Measurements from ENCODE around the gene E2F3.

Gene E2F3

DNA sequence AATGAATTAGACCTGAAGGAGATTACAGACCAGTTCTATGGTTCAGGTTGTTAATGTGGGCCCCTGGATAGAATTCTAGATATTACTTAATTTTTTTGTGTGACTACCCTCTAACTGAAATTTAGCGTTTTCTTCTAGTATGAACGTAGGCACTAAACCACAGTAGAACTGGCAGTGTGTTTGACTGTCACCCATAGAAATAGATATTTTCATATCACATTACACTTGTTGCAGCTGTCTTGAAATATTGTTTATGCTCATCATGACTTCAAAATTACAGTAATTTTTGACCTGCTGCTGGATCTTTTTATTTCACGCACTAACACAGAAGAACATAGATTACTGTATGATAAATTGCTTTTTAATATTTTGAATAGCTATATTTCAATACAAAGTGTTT is 31.6 kb downstream of the E2F3 start:
- TF ChIP-seq, protein P1, sequence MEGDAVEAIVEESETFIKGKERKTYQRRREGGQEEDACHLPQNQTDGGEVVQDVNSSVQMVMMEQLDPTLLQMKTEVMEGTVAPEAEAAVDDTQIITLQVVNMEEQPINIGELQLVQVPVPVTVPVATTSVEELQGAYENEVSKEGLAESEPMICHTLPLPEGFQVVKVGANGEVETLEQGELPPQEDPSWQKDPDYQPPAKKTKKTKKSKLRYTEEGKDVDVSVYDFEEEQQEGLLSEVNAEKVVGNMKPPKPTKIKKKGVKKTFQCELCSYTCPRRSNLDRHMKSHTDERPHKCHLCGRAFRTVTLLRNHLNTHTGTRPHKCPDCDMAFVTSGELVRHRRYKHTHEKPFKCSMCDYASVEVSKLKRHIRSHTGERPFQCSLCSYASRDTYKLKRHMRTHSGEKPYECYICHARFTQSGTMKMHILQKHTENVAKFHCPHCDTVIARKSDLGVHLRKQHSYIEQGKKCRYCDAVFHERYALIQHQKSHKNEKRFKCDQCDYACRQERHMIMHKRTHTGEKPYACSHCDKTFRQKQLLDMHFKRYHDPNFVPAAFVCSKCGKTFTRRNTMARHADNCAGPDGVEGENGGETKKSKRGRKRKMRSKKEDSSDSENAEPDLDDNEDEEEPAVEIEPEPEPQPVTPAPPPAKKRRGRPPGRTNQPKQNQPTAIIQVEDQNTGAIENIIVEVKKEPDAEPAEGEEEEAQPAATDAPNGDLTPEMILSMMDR (IDR thresholded peaks at IDR 0.05; ENCODE audit: low read depth, low read length), result no peak
- H3K4me3 ChIP-seq (ENCODE audit: low read depth, low read length), result no peak overlapping the region

DNA sequence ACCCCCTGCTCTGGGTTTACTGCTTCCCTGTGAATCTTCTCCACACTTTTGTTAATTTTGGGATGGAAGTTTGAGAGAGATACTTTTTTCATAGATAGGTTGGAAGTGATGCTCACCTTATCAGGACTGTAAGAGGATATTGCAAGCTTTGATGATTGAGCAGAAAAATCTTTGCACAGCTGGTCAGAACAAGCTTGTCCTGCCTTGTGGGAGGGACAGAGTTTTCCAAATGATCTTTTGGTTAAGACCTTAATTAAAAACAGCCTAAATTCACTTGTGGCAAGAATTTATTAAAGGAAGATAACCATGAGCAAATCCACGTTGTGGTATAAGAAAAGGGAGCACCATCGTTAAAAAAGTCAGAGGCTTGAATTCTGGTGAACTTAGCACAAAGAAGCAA is 32.2 kb downstream of the E2F3 start:
- TF ChIP-seq, protein P1 (IDR thresholded peaks at IDR 0.05; ENCODE audit: low read depth, low read length), result no peak
- H3K4me3 ChIP-seq (ENCODE audit: low read depth, low read length), result no peak overlapping the region

DNA sequence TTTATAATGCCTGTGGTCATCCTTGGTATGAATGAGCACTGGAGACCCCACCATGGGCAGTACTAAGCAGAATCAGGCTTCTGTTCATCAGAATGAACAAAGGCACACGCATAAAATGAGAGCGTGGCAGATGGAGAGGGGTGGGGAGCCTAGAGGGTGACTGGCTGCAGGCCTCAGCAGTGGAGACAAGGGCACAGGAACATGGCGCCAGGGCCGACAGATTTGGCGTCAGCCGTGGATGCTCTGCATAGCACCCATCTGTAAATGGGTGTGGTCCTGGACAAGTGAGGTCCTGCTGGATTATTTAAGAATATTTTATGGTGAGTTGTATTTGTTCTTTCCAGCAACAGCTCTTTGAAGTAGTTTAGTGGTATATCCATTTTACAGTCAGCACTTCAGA is 33.1 kb downstream of the E2F3 start:
- TF ChIP-seq, protein P1 (IDR thresholded peaks at IDR 0.05; ENCODE audit: low read depth, low read length), result no peak
- H3K4me3 ChIP-seq (ENCODE audit: low read depth, low read length), result no peak overlapping the region

DNA sequence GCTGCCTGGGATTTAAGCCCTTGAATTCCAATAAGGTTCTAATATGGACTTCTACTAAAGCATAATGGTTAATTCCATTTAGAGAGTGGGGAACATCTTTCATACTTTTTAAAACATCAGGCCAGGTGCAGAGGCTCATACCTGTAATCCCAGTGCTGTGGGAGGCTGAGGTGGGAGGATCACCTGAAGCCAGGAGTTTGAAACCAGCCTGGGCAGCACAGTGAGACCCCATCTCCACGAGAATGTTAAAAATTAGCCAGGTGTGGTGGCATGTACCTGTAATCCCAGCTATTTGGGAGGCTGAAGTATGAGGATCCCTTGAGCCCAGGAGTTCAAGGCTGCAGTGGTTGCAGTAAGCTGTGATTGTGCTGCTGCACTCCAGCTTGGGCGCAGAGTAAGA is 35.0 kb downstream of the E2F3 start:
- TF ChIP-seq, protein P1 (IDR thresholded peaks at IDR 0.05; ENCODE audit: low read depth, low read length), result no peak
- no peak overlapping the region for H3K4me3 ChIP-seq (ENCODE audit: low read depth, low read length)

DNA sequence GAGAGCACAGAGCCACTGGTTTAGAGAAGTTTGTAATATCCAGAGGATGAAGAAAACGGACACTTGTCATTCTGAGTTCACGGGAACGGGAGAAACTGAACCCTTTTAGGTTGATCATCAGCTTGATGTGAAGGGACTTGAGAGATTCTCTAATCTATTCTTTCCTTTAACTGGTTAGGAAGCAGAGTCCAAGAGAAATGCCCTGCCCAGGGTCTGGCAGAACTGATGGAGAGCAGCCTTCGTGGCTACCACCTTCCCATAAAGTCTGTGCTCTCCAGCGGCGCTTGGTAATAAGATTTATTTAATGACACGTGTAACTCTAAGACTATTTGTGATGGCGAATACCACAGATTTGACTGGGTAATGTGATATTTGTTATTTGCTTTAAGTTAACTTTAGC is 36.0 kb downstream of the E2F3 start:
- H3K4me3 ChIP-seq (ENCODE audit: low read depth, low read length), result no peak overlapping the region
- TF ChIP-seq, protein P1 (IDR thresholded peaks at IDR 0.05; ENCODE audit: low read depth, low read length), result no peak

DNA sequence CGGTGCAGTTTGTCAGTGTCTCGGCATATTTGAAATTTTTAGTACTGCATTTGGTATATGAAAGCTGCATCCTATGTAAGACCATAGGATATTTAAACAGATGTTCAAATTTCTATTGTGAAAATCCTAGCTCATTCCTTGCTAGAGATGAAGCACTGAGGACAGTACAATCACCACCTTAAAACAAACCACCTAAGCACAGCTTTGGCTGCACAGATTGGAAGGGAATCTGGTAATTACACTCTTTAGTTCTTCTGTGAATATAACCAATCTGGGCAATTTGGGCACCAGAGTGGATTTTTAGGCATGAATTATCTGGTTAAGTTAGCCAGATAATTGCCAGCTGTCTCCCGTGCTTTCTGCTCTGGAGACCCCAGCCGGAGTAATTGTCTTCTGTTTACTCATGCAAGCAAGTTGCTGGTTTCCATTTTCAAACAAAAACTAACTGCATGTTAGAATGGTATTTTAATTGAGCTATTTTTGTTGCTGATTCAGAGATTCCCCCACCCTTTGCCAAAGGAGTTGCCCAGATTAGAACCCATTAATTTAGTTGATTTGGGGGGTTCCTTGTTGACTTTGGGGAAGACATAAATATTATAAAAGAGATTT is 36.9 kb downstream of the E2F3 start:
- no peak overlapping the region for H3K4me3 ChIP-seq (ENCODE audit: low read depth, low read length)
- TF ChIP-seq, protein P1 (IDR thresholded peaks at IDR 0.05; ENCODE audit: low read depth, low read length), result no peak

DNA sequence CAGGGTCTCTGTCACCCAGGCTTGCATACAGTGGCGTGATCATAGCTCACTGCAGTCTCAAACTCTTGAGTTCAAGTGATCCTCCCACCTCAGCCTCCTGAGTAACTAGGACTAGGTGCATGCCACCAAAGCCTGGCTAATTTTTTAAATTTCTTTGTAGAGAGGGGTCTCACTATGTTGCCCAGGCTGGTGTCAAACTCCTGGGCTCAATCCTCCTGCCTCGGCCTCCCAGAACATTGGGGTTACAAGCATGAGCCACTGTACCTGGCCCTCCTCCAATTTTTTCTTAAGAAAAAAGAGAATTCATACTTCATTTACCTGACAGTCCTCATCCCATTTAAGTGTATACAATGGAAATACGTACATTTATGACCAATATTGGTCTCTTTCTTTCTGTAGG is 37.9 kb downstream of the E2F3 start:
- no peak overlapping the region for H3K4me3 ChIP-seq (ENCODE audit: low read depth, low read length)
- TF ChIP-seq, protein P1 (IDR thresholded peaks at IDR 0.05; ENCODE audit: low read depth, low read length), result no peak

All from WI38 (cell line).